CD14-positive monocyte (primary cell): ENCODE data around the gene D2HGDH. TPM values are rescaled to one million over a fixed set of nuclear protein-coding genes. Genes with fewer than 3 reads are reported as not detected.

Experiments
- DNase-seq, 3 donors: peaks; one replicate each; pipeline ENCODE4 v3.0.0-alpha.2; 2011 to 2022
- H2AFZ ChIP-seq: 2 replicates; pipeline ENCODE4 v1.6.0; 2012; ENCODE audit warnings: mild to moderate bottlenecking, low read depth, low read length, inconsistent platforms; ENCODE audit not compliant: insufficient read depth, poor library complexity, severe bottlenecking
- H3K27ac ChIP-seq, 2 donors: 1 replicate in 1 of 2; 2 replicates in 1 of 2; pipeline ENCODE4 v1.5.1; 2012 to 2013; ENCODE audit warnings: low read length in 2 of 2, control low read depth in 1 of 2, inconsistent platforms in 1 of 2, low read depth in 1 of 2, mild to moderate bottlenecking in 1 of 2
- H3K27me3 ChIP-seq, 2 donors: one replicate each; pipeline versions ENCODE4 v1.6.0 to v1.6.1; 2011 to 2013; ENCODE audit warnings: low read length in 2 of 2; ENCODE audit not compliant: control insufficient read depth in 2 of 2, insufficient read depth in 2 of 2
- H3K36me3 ChIP-seq, 2 donors: replicated peaks in 1 of 2; 1 replicate in 1 of 2; 2 replicates in 1 of 2; pipeline versions ENCODE4 v1.5.1 to v1.6.1; 2012 to 2013; ENCODE audit warnings: low read length in 2 of 2, control low read depth in 1 of 2, inconsistent platforms in 1 of 2, mild to moderate bottlenecking in 1 of 2; ENCODE audit not compliant: insufficient read depth in 2 of 2, control insufficient read depth in 1 of 2
- H3K4me1 ChIP-seq, 2 donors: 1 replicate in 1 of 2; 2 replicates in 1 of 2; pipeline versions ENCODE4 v1.5.1 to v1.6.1; 2012 to 2013; ENCODE audit warnings: low read length in 2 of 2, control low read depth in 1 of 2, inconsistent platforms in 1 of 2, mild to moderate bottlenecking in 1 of 2, moderate library complexity in 1 of 2; ENCODE audit not compliant: insufficient read depth in 2 of 2, control insufficient read depth in 1 of 2
- H3K4me2 ChIP-seq: replicated peaks from 2 replicates; pipeline ENCODE3; 2012; ENCODE audit warnings: low read length, moderate library complexity, mild to moderate bottlenecking; ENCODE audit not compliant: poor library complexity, severe bottlenecking; ENCODE audit errors: extremely low read depth
- H3K4me3 ChIP-seq, 3 experiments: fragments of 200-600 bp in 1 of 3; sonication (generic) in 1 of 3; replicated peaks in 1 of 3; 1 replicate in 2 of 3; 2 replicates in 1 of 3; pipeline ENCODE4 v1.5.1; 2011 to 2013; ENCODE audit warnings: low read length in 3 of 3, mild to moderate bottlenecking in 3 of 3, control low read depth in 2 of 3, low read depth in 2 of 3, inconsistent platforms in 1 of 3, moderate library complexity in 1 of 3
- H3K79me2 ChIP-seq: 2 replicates; pipeline ENCODE4 v1.6.0; 2012; ENCODE audit warnings: mild to moderate bottlenecking, control low read depth, inconsistent platforms, low read length, moderate library complexity; ENCODE audit not compliant: insufficient read depth
- H3K9ac ChIP-seq: 2 replicates; pipeline ENCODE4 v1.6.0; 2017; ENCODE audit warnings: low read length, mild to moderate bottlenecking; ENCODE audit not compliant: insufficient read depth, poor library complexity, severe bottlenecking
- H3K9me3 ChIP-seq, 2 donors: replicated peaks in 1 of 2; 1 replicate in 1 of 2; 2 replicates in 1 of 2; pipeline versions ENCODE4 v1.5.1 to v1.6.1; 2012 to 2013; ENCODE audit warnings: low read length in 2 of 2, control low read depth in 1 of 2; ENCODE audit not compliant: control insufficient read depth in 1 of 2, insufficient read depth in 1 of 2
- H4K20me1 ChIP-seq: 2 replicates; pipeline ENCODE4 v1.6.0; 2012; ENCODE audit warnings: mild to moderate bottlenecking, low read length, control low read depth, moderate library complexity; ENCODE audit not compliant: insufficient read depth
- H3K27ac Mint-ChIP-seq, 7 donors: one replicate each; pipeline ENCODE4 v1.8.0; 2020; ENCODE audit warnings: mild to moderate bottlenecking in 7 of 7, mixed read lengths in 7 of 7, moderate library complexity in 6 of 7, inconsistent platforms in 2 of 7
- H3K27me3 Mint-ChIP-seq, 3 donors: one replicate each; pipeline ENCODE4 v1.8.0; 2021 to 2022; ENCODE audit warnings: low read depth in 3 of 3, mild to moderate bottlenecking in 3 of 3, mixed read lengths in 3 of 3, moderate library complexity in 3 of 3, inconsistent platforms in 1 of 3
- H3K36me3 Mint-ChIP-seq, 2 donors: one replicate each; pipeline ENCODE4 v1.8.0; 2020; ENCODE audit warnings: mixed read lengths in 2 of 2, inconsistent platforms in 1 of 2, mild to moderate bottlenecking in 1 of 2
- H3K4me1 Mint-ChIP-seq: one replicate; pipeline ENCODE4 v1.8.0; 2020; ENCODE audit warnings: mild to moderate bottlenecking, mixed read lengths
- H3K4me3 Mint-ChIP-seq, 2 donors: one replicate each; pipeline ENCODE4 v1.8.0; 2020; ENCODE audit warnings: mild to moderate bottlenecking in 2 of 2, mixed read lengths in 2 of 2, moderate library complexity in 1 of 2
- H3K9me3 Mint-ChIP-seq, 7 donors: one replicate each; pipeline ENCODE4 v1.8.0; 2020 to 2022; ENCODE audit warnings: mixed read lengths in 7 of 7, mild to moderate bottlenecking in 6 of 7, moderate library complexity in 6 of 7, inconsistent platforms in 2 of 7
- WGBS: methylation state at CpG from one replicate; pipeline ENCODE4 v1.1.5; 2013; ENCODE audit warnings: missing lambda C conversion rate; ENCODE audit not compliant: insufficient coverage; 5-methylcytosine and 5-hydroxymethylcytosine counted together
- intact Hi-C, 2 donors: fragments of 100-400 bp; cut with micrococcal nuclease; formaldehyde crosslinking; loops; one replicate each; pipeline versions ENCODE4 v1.15.0 to v1.15.1; 2023
- polyA plus RNA-seq, 3 donors: library from polyadenylated mRNA; depleted of rRNA in 1 of 3; unstranded in 2 of 3; stranded (reverse) in 1 of 3; fragments of 300-500 nt in 2 of 3; fragments of >200 nt in 1 of 3; fragmentation: Illumina TruSeq in 2 of 3; gene quantifications; 1 replicate in 2 of 3; 2 replicates in 1 of 3; pipeline ENCODE4 v1.2.3, GENCODE V29; 2012 to 2021
- TF ChIP-seq, protein P1 (sequence below): fragments of 200-600 bp; IDR thresholded peaks from one replicate; pipeline ENCODE4 v1.8.0; 2022; ENCODE audit warnings: antibody characterized with exemption, mild to moderate bottlenecking

D2HGDH gene
- polyA plus RNA-seq, 3 donors: 1.0 to 57.1 (median 1.1) TPM

DNA sequence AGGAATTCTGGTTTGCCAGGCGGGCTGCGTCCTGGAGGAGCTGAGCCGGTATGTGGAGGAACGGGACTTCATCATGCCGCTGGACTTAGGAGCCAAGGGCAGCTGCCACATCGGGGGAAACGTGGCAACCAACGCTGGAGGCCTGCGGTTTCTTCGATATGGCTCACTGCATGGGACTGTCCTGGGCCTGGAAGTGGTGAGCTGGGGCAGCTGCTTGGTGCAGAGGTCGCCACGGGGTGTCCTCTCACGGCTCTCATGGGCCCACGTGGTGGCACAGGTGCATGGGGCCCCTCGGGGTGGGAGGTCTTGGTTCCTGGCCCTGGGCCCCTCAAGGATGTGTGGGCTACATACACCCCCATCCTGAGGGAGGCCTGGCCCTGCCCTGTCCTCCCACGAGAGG, 9.2 kb downstream of the D2HGDH start:
- Mint-ChIP-seq H3K9me3 (peaks cover 0 to 4% (median 0%) of the 10 kb centered on the region in 7 donors), H3K4me3 (no peak overlapping the region), H3K27ac (no peak overlapping the region), H3K36me3 (peaks cover 40 to 56% of the 10 kb centered on the region in 2 donors), H3K27me3 (peaks cover 0 to 2% (median 0%) of the 10 kb centered on the region in 3 donors), H3K4me1 (peaks cover 16% of the 10 kb centered on the region)
- no peak for DNase-seq
- intact Hi-C loops: no loop called here
- TF ChIP-seq, protein P1, sequence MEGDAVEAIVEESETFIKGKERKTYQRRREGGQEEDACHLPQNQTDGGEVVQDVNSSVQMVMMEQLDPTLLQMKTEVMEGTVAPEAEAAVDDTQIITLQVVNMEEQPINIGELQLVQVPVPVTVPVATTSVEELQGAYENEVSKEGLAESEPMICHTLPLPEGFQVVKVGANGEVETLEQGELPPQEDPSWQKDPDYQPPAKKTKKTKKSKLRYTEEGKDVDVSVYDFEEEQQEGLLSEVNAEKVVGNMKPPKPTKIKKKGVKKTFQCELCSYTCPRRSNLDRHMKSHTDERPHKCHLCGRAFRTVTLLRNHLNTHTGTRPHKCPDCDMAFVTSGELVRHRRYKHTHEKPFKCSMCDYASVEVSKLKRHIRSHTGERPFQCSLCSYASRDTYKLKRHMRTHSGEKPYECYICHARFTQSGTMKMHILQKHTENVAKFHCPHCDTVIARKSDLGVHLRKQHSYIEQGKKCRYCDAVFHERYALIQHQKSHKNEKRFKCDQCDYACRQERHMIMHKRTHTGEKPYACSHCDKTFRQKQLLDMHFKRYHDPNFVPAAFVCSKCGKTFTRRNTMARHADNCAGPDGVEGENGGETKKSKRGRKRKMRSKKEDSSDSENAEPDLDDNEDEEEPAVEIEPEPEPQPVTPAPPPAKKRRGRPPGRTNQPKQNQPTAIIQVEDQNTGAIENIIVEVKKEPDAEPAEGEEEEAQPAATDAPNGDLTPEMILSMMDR: no peak
- Histone ChIP-seq H3K9me3 (peaks cover 0 to 5% of the 10 kb centered on the region in 2 donors), H2AFZ (no peak overlapping the region), H3K27me3 (no peaks in the 10 kb centered on the region), H3K9ac (no peak overlapping the region), H3K4me2 (no peak overlapping the region), H3K79me2 (no peaks in the 10 kb centered on the region), H4K20me1 (peaks cover 4% of the 10 kb centered on the region), H3K27ac (no peak overlapping the region), H3K4me3 (no peak overlapping the region), H3K36me3 (peaks cover 25 to 32% of the 10 kb centered on the region in 2 donors), H3K4me1 (peaks cover 4 to 10% of the 10 kb centered on the region in 2 donors)
- WGBS: 99% methylated on average over 13 of the region's 16 CpGs

DNA sequence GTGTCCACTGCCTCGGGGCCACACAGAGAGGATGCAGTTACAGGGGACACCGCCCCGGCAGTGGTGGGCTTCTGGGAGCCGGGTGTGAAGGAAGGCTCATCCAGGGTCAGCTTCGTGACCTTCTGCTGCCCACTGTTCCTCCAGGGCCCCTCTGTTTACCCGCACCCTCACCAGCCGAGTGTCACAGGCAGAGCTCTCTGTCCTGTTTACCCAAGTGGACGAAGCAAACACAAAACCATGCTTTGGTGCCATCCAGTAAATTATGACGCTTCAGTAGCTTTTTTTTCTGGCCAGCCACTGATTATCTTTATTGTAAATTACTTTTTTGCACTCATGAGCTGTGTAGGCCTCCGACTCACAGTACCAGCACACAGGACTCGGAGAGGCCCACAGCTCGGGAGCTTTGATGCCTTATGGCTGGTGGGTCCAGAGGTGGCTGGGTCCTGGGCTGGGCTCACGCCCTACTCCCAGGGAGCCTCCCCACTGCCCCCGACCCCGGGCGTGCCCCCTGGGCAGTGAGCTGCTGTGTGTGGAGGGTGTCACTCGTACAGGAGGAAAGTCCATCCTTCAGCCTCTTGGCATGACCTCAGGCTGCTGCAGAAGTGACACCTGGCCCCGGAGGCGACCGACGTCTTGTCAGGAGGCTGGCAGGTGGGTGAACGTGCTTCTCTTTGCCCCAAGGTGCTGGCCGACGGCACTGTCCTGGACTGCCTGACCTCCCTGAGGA, 9.8 kb downstream of the D2HGDH start:
- H3K4me1 ChIP-seq: peaks cover 4 to 10% of the 10 kb centered on the region in 2 donors
- peaks cover 4% of the 10 kb centered on the region for H4K20me1 ChIP-seq
- intact Hi-C loops: no loop called here
- no peak overlapping the region for H3K4me2 ChIP-seq
- H3K79me2 ChIP-seq: no peaks in the 10 kb centered on the region
- DNase-seq: no peak
- 96% methylated on average over 23 of the region's 24 CpGs for WGBS
- H3K36me3 ChIP-seq: peaks cover 30 to 37% of the 10 kb centered on the region in 2 donors
- no peak overlapping the region for H3K4me3 ChIP-seq
- peaks cover 0 to 4% (median 0%) of the 10 kb centered on the region in 7 donors for H3K9me3 Mint-ChIP-seq
- TF ChIP-seq, protein P1: no peak
- H2AFZ ChIP-seq: no peak overlapping the region
- peaks cover 44 to 56% of the 10 kb centered on the region in 2 donors for H3K36me3 Mint-ChIP-seq
- no peak overlapping the region for H3K27ac ChIP-seq
- H3K27me3 ChIP-seq: no peaks in the 10 kb centered on the region
- H3K27ac Mint-ChIP-seq: no peak overlapping the region
- peaks cover 0 to 5% of the 10 kb centered on the region in 2 donors for H3K9me3 ChIP-seq
- peaks cover 16% of the 10 kb centered on the region for H3K4me1 Mint-ChIP-seq
- H3K4me3 Mint-ChIP-seq: no peak overlapping the region
- H3K9ac ChIP-seq: no peak overlapping the region
- H3K27me3 Mint-ChIP-seq: peaks cover 0 to 2% (median 0%) of the 10 kb centered on the region in 3 donors
